22Rv1 (cell line): ENCODE results near the gene OOSP4B.

Experiments
- CTCF ChIP-seq: fragments of 450-650 bp; IDR thresholded peaks from 2 replicates; pipeline ENCODE4 v1.5.1; 2017; ENCODE audit warnings: mild to moderate bottlenecking
- ZFX ChIP-seq: fragments of 450-650 bp; IDR thresholded peaks from 2 replicates; pipeline ENCODE4 v1.6.1; 2017; ENCODE audit warnings: antibody characterized with exemption, borderline replicate concordance

- TF ChIP-seq CTCF (no peak), ZFX (no peak)
Observed at GRCh38 chr11:59968395-59968783, 48.6 kb upstream of the OOSP4B start.
